Measurements from ENCODE around the gene FLCN.

DNA sequence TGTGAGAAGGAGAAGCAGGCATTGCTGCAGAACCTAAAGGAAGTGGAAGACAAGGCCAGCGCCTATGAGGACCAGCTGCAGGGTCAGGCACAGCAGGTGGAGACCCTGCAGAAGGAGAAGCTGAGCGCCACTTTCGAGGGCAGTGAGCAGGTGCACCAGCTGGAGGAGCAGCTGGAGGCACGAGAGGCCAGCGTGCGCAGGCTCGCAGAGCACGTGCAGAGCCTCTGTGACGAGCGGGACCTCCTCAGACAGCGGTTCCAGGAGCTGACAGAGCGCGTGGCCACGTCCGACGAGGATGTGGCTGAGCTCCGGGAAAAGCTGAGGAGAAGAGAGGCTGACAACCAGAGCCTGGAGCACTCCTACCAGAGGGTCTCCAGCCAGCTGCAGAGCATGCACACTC, 72.3 kb downstream of the FLCN start:
- TF ChIP-seq, protein P1, sequence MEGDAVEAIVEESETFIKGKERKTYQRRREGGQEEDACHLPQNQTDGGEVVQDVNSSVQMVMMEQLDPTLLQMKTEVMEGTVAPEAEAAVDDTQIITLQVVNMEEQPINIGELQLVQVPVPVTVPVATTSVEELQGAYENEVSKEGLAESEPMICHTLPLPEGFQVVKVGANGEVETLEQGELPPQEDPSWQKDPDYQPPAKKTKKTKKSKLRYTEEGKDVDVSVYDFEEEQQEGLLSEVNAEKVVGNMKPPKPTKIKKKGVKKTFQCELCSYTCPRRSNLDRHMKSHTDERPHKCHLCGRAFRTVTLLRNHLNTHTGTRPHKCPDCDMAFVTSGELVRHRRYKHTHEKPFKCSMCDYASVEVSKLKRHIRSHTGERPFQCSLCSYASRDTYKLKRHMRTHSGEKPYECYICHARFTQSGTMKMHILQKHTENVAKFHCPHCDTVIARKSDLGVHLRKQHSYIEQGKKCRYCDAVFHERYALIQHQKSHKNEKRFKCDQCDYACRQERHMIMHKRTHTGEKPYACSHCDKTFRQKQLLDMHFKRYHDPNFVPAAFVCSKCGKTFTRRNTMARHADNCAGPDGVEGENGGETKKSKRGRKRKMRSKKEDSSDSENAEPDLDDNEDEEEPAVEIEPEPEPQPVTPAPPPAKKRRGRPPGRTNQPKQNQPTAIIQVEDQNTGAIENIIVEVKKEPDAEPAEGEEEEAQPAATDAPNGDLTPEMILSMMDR (IDR thresholded peaks at IDR 0.05): no peak
- TF ChIP-seq POLR2A (IDR thresholded peaks at IDR 0.05): no peak

All from adrenal gland (tissue), 5 donors.